OCI-LY7 (cell line): ENCODE measurements around the gene CITED2.

Source experiments
- CTCF ChIP-seq: fragments of 200-600 bp; sonication (generic); conservative IDR thresholded peaks from 2 replicates; pipeline ENCODE4 v1.5.1; 2014; ENCODE audit warnings: mild to moderate bottlenecking, antibody characterized with exemption, low read length, moderate library complexity, mixed read lengths
- EZH2phosphoT487 ChIP-seq: fragments of 200-600 bp; sonication (generic); IDR thresholded peaks from 2 replicates; pipeline ENCODE4 v1.6.1; 2018; ENCODE audit warnings: low read depth, borderline replicate concordance, mild to moderate bottlenecking, mixed run types, antibody characterized with exemption, low read length, moderate library complexity, mixed read lengths

- TF ChIP-seq CTCF: no peak
- no peak for TF ChIP-seq EZH2phosphoT487
Measured at GRCh38 chr6:139337001-139337400, 37.4 kb downstream of the CITED2 start.
